ENCODE results near the gene PTPRN. TPM values are rescaled to one million over a fixed set of nuclear protein-coding genes. Genes with fewer than 3 reads are reported as not detected.
"Not testable (repeated sequence)": the region's sequence is repeated elsewhere in the genome, so short reads cannot be mapped to it uniquely, and the experiment has no call there.

PTPRN gene
- polyA plus RNA-seq, 4 donors = 0.16 to 0.57 (median 0.22) TPM

GRCh38 chr2:219272356-219272755 lies 36.8 kb downstream of the PTPRN start:
- no peak for DNase-seq (ENCODE audit: low read depth in 4 of 4, low spot score in 2 of 4)

GRCh38 chr2:219271021-219271420 lies 38.2 kb downstream of the PTPRN start:
- no peak for DNase-seq (ENCODE audit: low read depth in 4 of 4, low spot score in 2 of 4)

- DNase-seq (ENCODE audit: low read depth in 4 of 4, low spot score in 2 of 4) = no peak
Observed at GRCh38 chr2:219270055-219270372, 39.2 kb downstream of the PTPRN start.

GRCh38 chr2:219269362-219270054 lies 39.7 kb downstream of the PTPRN start:
- DNase-seq (ENCODE audit: low read depth in 4 of 4, low spot score in 2 of 4) = no peak

- no peak for DNase-seq (ENCODE audit: low read depth in 4 of 4, low spot score in 2 of 4)
Observed at GRCh38 chr2:219268294-219268693, 40.9 kb downstream of the PTPRN start.

- no peak for DNase-seq (ENCODE audit: low read depth in 4 of 4, low spot score in 2 of 4)
Observed at GRCh38 chr2:219266886-219267285, 42.3 kb downstream of the PTPRN start.

GRCh38 chr2:219266232-219266631 lies 43.0 kb downstream of the PTPRN start:
- DNase-seq (ENCODE audit: low read depth in 4 of 4, low spot score in 2 of 4) = no peak

- DNase-seq (ENCODE audit: low read depth in 4 of 4, low spot score in 2 of 4) = no peak
Observed at GRCh38 chr2:219261024-219261855, 48.0 kb downstream of the PTPRN start.

GRCh38 chr2:219258942-219259341 lies 50.3 kb downstream of the PTPRN start:
- DNase-seq (ENCODE audit: low read depth in 4 of 4, low spot score in 2 of 4) = not testable (repeated sequence)

- DNase-seq (ENCODE audit: low read depth in 4 of 4, low spot score in 2 of 4) = no peak
Observed at GRCh38 chr2:219254590-219255201, 54.5 kb downstream of the PTPRN start.

- no peak for DNase-seq (ENCODE audit: low read depth in 4 of 4, low spot score in 2 of 4)
Observed at GRCh38 chr2:219253753-219254589, 55.2 kb downstream of the PTPRN start, which contains the start of gene TUBA4A. Gene TUBA4A (minus strand): TSS chr2:219253918. CDS start chr2:219253858, 60 bp downstream.

GRCh38 chr2:219252900-219253752 lies 56.1 kb downstream of the PTPRN start, which contains the start of gene TUBA4B:
Gene TUBA4B (plus strand): TSS chr2:219253243. CDS start chr2:219253408, 165 bp downstream.
- no peak for DNase-seq (ENCODE audit: low read depth in 4 of 4, low spot score in 2 of 4)

- no peak for DNase-seq (ENCODE audit: low read depth in 4 of 4, low spot score in 2 of 4)
Observed at GRCh38 chr2:219252570-219252899, 56.7 kb downstream of the PTPRN start.

GRCh38 chr2:219252084-219252483 lies 57.1 kb downstream of the PTPRN start:
- no peak for DNase-seq (ENCODE audit: low read depth in 4 of 4, low spot score in 2 of 4)

GRCh38 chr2:219251656-219252055 lies 57.5 kb downstream of the PTPRN start:
- no peak for DNase-seq (ENCODE audit: low read depth in 4 of 4, low spot score in 2 of 4)

GRCh38 chr2:219250049-219250781 lies 59.0 kb downstream of the PTPRN start:
- DNase-seq (ENCODE audit: low read depth in 4 of 4, low spot score in 2 of 4) = no peak

GRCh38 chr2:219249203-219249980 lies 59.8 kb downstream of the PTPRN start:
- DNase-seq (ENCODE audit: low read depth in 4 of 4, low spot score in 2 of 4) = peak in 1 of 4 donors; percentile 29

GRCh38 chr2:219248845-219249202 lies 60.4 kb downstream of the PTPRN start:
- no peak for DNase-seq (ENCODE audit: low read depth in 4 of 4, low spot score in 2 of 4)
